CD8-positive, alpha-beta memory T cell (primary cell): ENCODE data around the gene SPINK5. TPM values are rescaled to one million over a fixed set of nuclear protein-coding genes. Genes with fewer than 3 reads are reported as not detected.
"Not testable (repeated sequence)": the region's sequence is repeated elsewhere in the genome, so short reads cannot be mapped to it uniquely, and the experiment has no call there.

ENCODE experiments used
- CTCF ChIA-PET: fragments of 350-600 bp; sonication (Branson Sonifier 250); formaldehyde crosslinking; loops from one replicate; lab custom pipeline; 2021; ENCODE audit warnings: antibody characterized with exemption; lab: Charles Lee
- POLR2A ChIA-PET: fragments of 350-600 bp; sonication (Branson Sonifier 250); formaldehyde crosslinking; loops from one replicate; lab custom pipeline; 2021; ENCODE audit warnings: antibody characterized with exemption; lab: Charles Lee
- DNase-seq, 5 donors: peaks; one replicate each; pipeline versions ENCODE4 v3.0.0 to v3.0.0-alpha.2; 2020 to 2022; ENCODE audit warnings: mixed read lengths in 1 of 5
- H3K27ac ChIP-seq: one replicate; pipeline ENCODE4 v1.7.0; 2013; ENCODE audit warnings: low read depth, mild to moderate bottlenecking, low read length, moderate library complexity
- H3K27me3 ChIP-seq: 2 replicates; pipeline ENCODE4 v1.7.0; 2013; ENCODE audit warnings: low read length, mild to moderate bottlenecking; ENCODE audit not compliant: insufficient read depth, poor library complexity, severe bottlenecking
- H3K36me3 ChIP-seq: 2 replicates; pipeline ENCODE4 v1.7.0; 2013; ENCODE audit warnings: mild to moderate bottlenecking, low read length, moderate library complexity; ENCODE audit not compliant: insufficient read depth
- H3K4me1 ChIP-seq: 2 replicates; pipeline ENCODE4 v1.7.0; 2013; ENCODE audit warnings: mild to moderate bottlenecking, low read length, moderate library complexity; ENCODE audit not compliant: insufficient read depth
- H3K4me3 ChIP-seq: 2 replicates; pipeline ENCODE4 v1.7.0; 2013; ENCODE audit warnings: mild to moderate bottlenecking, low read length
- H3K9me3 ChIP-seq: 2 replicates; pipeline ENCODE4 v1.7.0; 2013; ENCODE audit warnings: mild to moderate bottlenecking, low read length
- H3K27ac Mint-ChIP-seq, 8 donors: one replicate each; pipeline ENCODE4 v1.8.0; 2020 to 2021; ENCODE audit warnings: mixed read lengths in 8 of 8, mild to moderate bottlenecking in 6 of 8, inconsistent platforms in 3 of 8, moderate library complexity in 3 of 8
- H3K27me3 Mint-ChIP-seq, 2 donors: one replicate each; pipeline ENCODE4 v1.8.0; 2020 to 2021; ENCODE audit warnings: mixed read lengths in 2 of 2, mild to moderate bottlenecking in 1 of 2, moderate library complexity in 1 of 2
- H3K36me3 Mint-ChIP-seq, 3 donors: one replicate each; pipeline ENCODE4 v1.8.0; 2020 to 2021; ENCODE audit warnings: mixed read lengths in 3 of 3, inconsistent platforms in 1 of 3, mild to moderate bottlenecking in 1 of 3
- H3K4me1 Mint-ChIP-seq, 3 donors: one replicate each; pipeline ENCODE4 v1.8.0; 2020 to 2021; ENCODE audit warnings: mixed read lengths in 3 of 3, inconsistent platforms in 1 of 3, mild to moderate bottlenecking in 1 of 3
- H3K4me3 Mint-ChIP-seq, 7 donors: one replicate each; pipeline ENCODE4 v1.8.0; 2020 to 2021; ENCODE audit warnings: mixed read lengths in 7 of 7, mild to moderate bottlenecking in 6 of 7, moderate library complexity in 4 of 7, inconsistent platforms in 2 of 7
- H3K9me3 Mint-ChIP-seq, 5 donors: one replicate each; pipeline ENCODE4 v1.8.0; 2020 to 2022; ENCODE audit warnings: mixed read lengths in 5 of 5, mild to moderate bottlenecking in 3 of 5, moderate library complexity in 2 of 5, inconsistent platforms in 1 of 5
- polyA plus RNA-seq: library from polyadenylated mRNA; unstranded; fragments of 300-500 nt; fragmentation: Illumina TruSeq; gene quantifications from one replicate; pipeline ENCODE4 v1.2.3, GENCODE V29; 2021
- total RNA-seq, 2 experiments: library from RNA; stranded (reverse); gene quantifications; one replicate each; pipeline ENCODE4 v1.2.3, GENCODE V29; 2021

Gene SPINK5
- total and polyA plus RNA-seq, 3 experiments from 2014 or later, result not detected

GRCh38 chr5:148043705-148044104, 20.1 kb upstream of the SPINK5 start:
- ChIA-PET CTCF (no interaction called here), POLR2A (no interaction called here)
- no peak for DNase-seq
- Mint-ChIP-seq H3K36me3 (no peaks in the 10 kb centered on the region), H3K9me3 (peaks cover 0 to 13% (median 0%) of the 10 kb centered on the region in 5 donors), H3K4me3 (no peak overlapping the region), H3K27ac (no peak overlapping the region), H3K4me1 (no peaks in the 10 kb centered on the region), H3K27me3 (no peaks in the 10 kb centered on the region)
- no peaks in the 10 kb centered on the region for H3K36me3 ChIP-seq
- no peaks in the 10 kb centered on the region for H3K27me3 ChIP-seq
- no peak overlapping the region for H3K27ac ChIP-seq
- H3K4me1 ChIP-seq, result no peaks in the 10 kb centered on the region
- H3K9me3 ChIP-seq, result no peaks in the 10 kb centered on the region
- no peak overlapping the region for H3K4me3 ChIP-seq

- H3K4me1 Mint-ChIP-seq, H3K36me3 Mint-ChIP-seq, H3K27ac Mint-ChIP-seq, POLR2A ChIA-PET, H3K4me3 Mint-ChIP-seq, H3K27me3 Mint-ChIP-seq, H3K27ac ChIP-seq, H3K4me3 ChIP-seq, H3K4me1 ChIP-seq, H3K36me3 ChIP-seq, DNase-seq, H3K9me3 ChIP-seq, CTCF ChIA-PET, H3K27me3 ChIP-seq: not testable (repeated sequence)
- peaks cover 19 to 33% (median 23%) of the 10 kb centered on the region in 5 donors for H3K9me3 Mint-ChIP-seq
Measured at GRCh38 chr5:148055160-148055559, 8.6 kb upstream of the SPINK5 start.

DNA sequence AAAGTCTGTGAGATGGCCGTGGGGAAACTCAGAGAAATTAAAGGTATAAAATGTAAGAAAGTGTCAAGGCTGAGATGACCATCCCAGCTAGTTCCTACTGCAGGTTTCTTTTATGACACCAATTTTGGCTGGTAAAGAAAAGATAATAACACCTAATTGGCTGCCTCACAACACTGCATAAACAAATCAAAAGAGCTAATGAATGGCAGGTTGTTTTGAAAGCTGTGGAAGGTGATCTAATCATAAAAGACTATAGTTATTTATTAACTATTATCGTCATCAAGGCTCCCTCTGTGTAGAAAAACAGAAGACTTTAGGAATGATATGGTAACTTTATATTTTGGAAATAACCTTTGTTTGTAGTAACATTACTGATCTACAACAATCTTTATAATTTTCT, 3.5 kb upstream of the SPINK5 start:
- CTCF ChIA-PET, result no interaction called here
- no peak for DNase-seq
- Mint-ChIP-seq H3K27me3 (no peaks in the 10 kb centered on the region), H3K36me3 (no peaks in the 10 kb centered on the region), H3K4me3 (no peak overlapping the region), H3K27ac (no peak overlapping the region), H3K4me1 (no peaks in the 10 kb centered on the region), H3K9me3 (peaks cover 3 to 20% (median 14%) of the 10 kb centered on the region in 5 donors)
- H3K4me3 ChIP-seq, result no peak overlapping the region
- H3K36me3 ChIP-seq, result no peaks in the 10 kb centered on the region
- H3K4me1 ChIP-seq, result no peaks in the 10 kb centered on the region
- H3K9me3 ChIP-seq, result no peaks in the 10 kb centered on the region
- H3K27ac ChIP-seq, result no peak overlapping the region
- H3K27me3 ChIP-seq, result no peaks in the 10 kb centered on the region
- POLR2A ChIA-PET, result no interaction called here

DNA sequence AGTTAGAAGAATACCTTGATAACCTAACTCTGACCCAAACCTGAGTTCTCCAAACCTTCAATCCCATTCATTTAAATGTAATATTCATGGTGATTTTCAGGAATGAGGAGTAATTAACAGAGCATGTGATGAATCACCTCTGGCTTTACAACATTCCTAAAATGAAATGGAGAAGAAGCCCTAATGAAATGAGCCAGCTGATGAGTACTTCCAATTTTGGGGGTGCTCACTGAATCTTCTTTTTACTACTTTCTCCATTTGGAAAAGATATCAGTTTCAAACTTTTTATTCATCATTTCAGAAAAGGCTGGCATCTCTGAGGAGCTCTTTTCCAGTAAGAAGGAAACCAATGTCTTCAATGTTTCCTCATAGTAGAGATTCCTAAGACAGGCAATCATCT, 2.9 kb upstream of the SPINK5 start:
- no peak for DNase-seq
- Mint-ChIP-seq H3K36me3 (no peaks in the 10 kb centered on the region), H3K9me3 (peaks cover 0 to 14% (median 8%) of the 10 kb centered on the region in 5 donors), H3K4me1 (no peaks in the 10 kb centered on the region), H3K27me3 (no peaks in the 10 kb centered on the region), H3K27ac (no peak overlapping the region), H3K4me3 (no peak overlapping the region)
- Histone ChIP-seq H3K9me3 (no peaks in the 10 kb centered on the region), H3K4me3 (no peak overlapping the region), H3K27me3 (no peaks in the 10 kb centered on the region), H3K36me3 (no peaks in the 10 kb centered on the region), H3K27ac (no peak overlapping the region), H3K4me1 (no peaks in the 10 kb centered on the region)
- POLR2A ChIA-PET, result no interaction called here
- CTCF ChIA-PET, result no interaction called here

- Mint-ChIP-seq H3K36me3 (no peaks in the 10 kb centered on the region), H3K27me3 (peaks cover 0 to 1% of the 10 kb centered on the region in 2 donors), H3K9me3 (peaks cover 0 to 4% (median 0%) of the 10 kb centered on the region in 5 donors), H3K4me3 (no peak overlapping the region), H3K27ac (no peak overlapping the region), H3K4me1 (no peaks in the 10 kb centered on the region)
- no peak overlapping the region for H3K4me3 ChIP-seq
- POLR2A ChIA-PET, result no interaction called here
- H3K36me3 ChIP-seq, result no peaks in the 10 kb centered on the region
- no peaks in the 10 kb centered on the region for H3K9me3 ChIP-seq
- H3K27me3 ChIP-seq, result no peaks in the 10 kb centered on the region
- no peaks in the 10 kb centered on the region for H3K4me1 ChIP-seq
- no peak overlapping the region for H3K27ac ChIP-seq
- no peak for DNase-seq
- CTCF ChIA-PET, result no interaction called here
Measured at GRCh38 chr5:148070621-148071020, 6.8 kb downstream of the SPINK5 start.

GRCh38 chr5:148072207-148072606, 8.4 kb downstream of the SPINK5 start:
- POLR2A ChIA-PET, result no interaction called here
- CTCF ChIA-PET, result no interaction called here
- no peak overlapping the region for H3K27ac Mint-ChIP-seq

DNA sequence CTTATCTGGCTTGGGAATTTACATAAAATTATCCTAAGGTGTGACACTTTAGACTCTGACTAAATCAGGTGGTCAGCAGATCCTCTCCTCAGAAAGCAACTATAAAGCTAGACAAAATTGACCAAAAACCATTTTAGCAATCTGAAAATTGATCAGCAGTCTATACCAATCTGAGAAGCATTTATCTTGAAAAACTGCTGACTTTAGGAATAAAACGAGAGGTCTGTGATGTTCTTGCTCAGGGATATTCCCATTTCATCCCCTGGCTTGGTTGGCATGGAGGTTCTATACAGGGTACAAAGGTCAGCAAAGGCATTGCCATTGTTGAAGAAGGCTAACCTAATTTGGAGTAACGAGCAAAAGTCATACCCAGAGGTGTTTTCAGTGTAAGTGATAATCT, 11.7 kb downstream of the SPINK5 start:
- no peaks in the 10 kb centered on the region for H3K36me3 Mint-ChIP-seq
- H3K4me3 Mint-ChIP-seq, result no peak overlapping the region
- ChIA-PET POLR2A (no interaction called here), CTCF (no interaction called here)
- H3K9me3 ChIP-seq, result no peaks in the 10 kb centered on the region
- H3K27ac ChIP-seq, result no peak overlapping the region
- peaks cover 0 to 1% of the 10 kb centered on the region in 2 donors for H3K27me3 Mint-ChIP-seq
- H3K4me1 ChIP-seq, result no peaks in the 10 kb centered on the region
- H3K9me3 Mint-ChIP-seq, result peaks cover 0 to 10% (median 4%) of the 10 kb centered on the region in 5 donors
- no peak overlapping the region for H3K4me3 ChIP-seq
- no peaks in the 10 kb centered on the region for H3K36me3 ChIP-seq
- DNase-seq, result no peak
- H3K27me3 ChIP-seq, result no peaks in the 10 kb centered on the region
- no peak overlapping the region for H3K27ac Mint-ChIP-seq
- no peaks in the 10 kb centered on the region for H3K4me1 Mint-ChIP-seq

More at GRCh38 chr5:148072207-148072606, 8.4 kb downstream of the SPINK5 start:
- H3K9me3 ChIP-seq, result no peaks in the 10 kb centered on the region
- Mint-ChIP-seq H3K27me3 (peaks cover 0 to 1% of the 10 kb centered on the region in 2 donors), H3K36me3 (no peaks in the 10 kb centered on the region), H3K4me3 (no peak overlapping the region), H3K4me1 (no peaks in the 10 kb centered on the region), H3K9me3 (peaks cover 0 to 9% (median 4%) of the 10 kb centered on the region in 5 donors)
- no peak overlapping the region for H3K27ac ChIP-seq
- H3K36me3 ChIP-seq, result no peaks in the 10 kb centered on the region
- no peaks in the 10 kb centered on the region for H3K4me1 ChIP-seq
- H3K4me3 ChIP-seq, result no peak overlapping the region
- no peaks in the 10 kb centered on the region for H3K27me3 ChIP-seq
- DNase-seq, result no peak

DNA sequence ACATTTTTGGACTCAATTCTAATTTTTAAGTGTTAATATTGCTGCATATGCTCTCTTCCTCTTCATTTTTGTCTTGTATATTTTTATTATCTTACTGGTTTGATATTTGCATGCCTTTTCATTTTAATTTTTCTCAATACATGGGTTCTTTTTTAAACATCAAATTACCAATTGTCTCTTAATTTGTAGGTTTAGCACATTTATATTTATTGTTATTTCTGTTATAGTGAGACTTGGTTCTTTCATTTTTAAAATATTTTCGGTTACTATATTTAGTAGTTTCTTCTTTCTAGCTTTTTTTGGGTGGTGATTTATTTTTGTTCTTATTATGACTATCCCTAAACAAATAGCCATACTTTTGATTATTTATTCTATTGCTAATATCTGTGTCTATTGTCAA, 19.4 kb downstream of the SPINK5 start:
- no peaks in the 10 kb centered on the region for H3K4me1 ChIP-seq
- H3K27ac ChIP-seq, result no peak overlapping the region
- ChIA-PET POLR2A (no interaction called here), CTCF (no interaction called here)
- no peaks in the 10 kb centered on the region for H3K9me3 ChIP-seq
- Mint-ChIP-seq H3K36me3 (no peaks in the 10 kb centered on the region), H3K27ac (no peak overlapping the region), H3K9me3 (peaks cover 0 to 17% (median 7%) of the 10 kb centered on the region in 5 donors), H3K4me1 (no peaks in the 10 kb centered on the region), H3K4me3 (no peak overlapping the region), H3K27me3 (no peaks in the 10 kb centered on the region)
- H3K27me3 ChIP-seq, result no peaks in the 10 kb centered on the region
- no peak overlapping the region for H3K4me3 ChIP-seq
- no peaks in the 10 kb centered on the region for H3K36me3 ChIP-seq
- no peak for DNase-seq

- no peak overlapping the region for H3K4me3 ChIP-seq
- no peaks in the 10 kb centered on the region for H3K36me3 Mint-ChIP-seq
- H3K4me1 ChIP-seq, result no peaks in the 10 kb centered on the region
- CTCF ChIA-PET, result no interaction called here
- H3K4me1 Mint-ChIP-seq, result no peaks in the 10 kb centered on the region
- no peaks in the 10 kb centered on the region for H3K9me3 ChIP-seq
- no peak overlapping the region for H3K27ac ChIP-seq
- POLR2A ChIA-PET, result no interaction called here
- no peaks in the 10 kb centered on the region for H3K27me3 ChIP-seq
- H3K27ac Mint-ChIP-seq, result no peak overlapping the region
- H3K9me3 Mint-ChIP-seq, result peaks cover 0 to 17% (median 5%) of the 10 kb centered on the region in 5 donors
- no peak for DNase-seq
- H3K4me3 Mint-ChIP-seq, result no peak overlapping the region
- no peaks in the 10 kb centered on the region for H3K27me3 Mint-ChIP-seq
- H3K36me3 ChIP-seq, result no peaks in the 10 kb centered on the region
Measured at GRCh38 chr5:148084269-148084668, 20.5 kb downstream of the SPINK5 start.
